Prostate gland (tissue), 2 donors: ENCODE data around the gene HMGB4. TPM values are rescaled to one million over a fixed set of nuclear protein-coding genes. Genes with fewer than 3 reads are reported as not detected.

Experiments used
- DNase-seq: peaks from one replicate; pipeline ENCODE4 v3.0.0-alpha.2; 2019; ENCODE audit warnings: low spot score
- H3K27ac ChIP-seq, 2 donors: fragments of 200-600 bp; sonication (generic); 2 replicates each; pipeline ENCODE4 v1.5.1; 2017 to 2019
- H3K27me3 ChIP-seq: fragments of 200-600 bp; sonication (generic); replicated peaks from 2 replicates; pipeline ENCODE4 v1.5.1; 2019; ENCODE audit not compliant: insufficient read depth
- H3K36me3 ChIP-seq, 2 donors: fragments of 200-600 bp; sonication (generic); 1 replicate in 1 of 2; 2 replicates in 1 of 2; pipeline versions ENCODE4 v1.5.1 to v1.8.1; 2017 to 2019
- H3K4me1 ChIP-seq: fragments of 200-600 bp; sonication (generic); replicated peaks from 2 replicates; pipeline ENCODE4 v1.5.1; 2019
- H3K4me3 ChIP-seq, 2 donors: fragments of 200-600 bp; sonication (generic); 2 replicates each; pipeline ENCODE4 v1.5.1; 2017 to 2019
- H3K9me3 ChIP-seq: fragments of 200-600 bp; sonication (generic); 2 replicates; pipeline ENCODE4 v1.5.1; 2017
- CTCF ChIP-seq, 4 experiments: fragments of 200-600 bp in 2 of 4; fragments of 450-650 bp in 2 of 4; sonication (generic) in 2 of 4; IDR thresholded peaks; 1 replicate in 3 of 4; 2 replicates in 1 of 4; pipeline ENCODE4 v1.5.1; 2016 to 2019; ENCODE audit warnings: antibody characterized with exemption in 4 of 4, mild to moderate bottlenecking in 2 of 4, moderate library complexity in 2 of 4
- POLR2A ChIP-seq: fragments of 450-650 bp; IDR thresholded peaks from one replicate; pipeline ENCODE4 v1.6.1; 2016; ENCODE audit warnings: antibody characterized with exemption, mild to moderate bottlenecking
- POLR2AphosphoS5 ChIP-seq: sonication (generic); formaldehyde crosslinking; IDR thresholded peaks from one replicate; pipeline ENCODE4 v1.6.1; 2017; ENCODE audit warnings: antibody characterized with exemption
- WGBS: methylation state at CpG from one replicate; pipeline ENCODE4 v1.1.5; 2018; 5-methylcytosine and 5-hydroxymethylcytosine counted together
- intact Hi-C: fragments of 100-400 bp; cut with DNase I; formaldehyde crosslinking; loops from one replicate; pipeline ENCODE4 v1.14.2; 2022
- total RNA-seq, 2 donors: library from RNA; depleted of rRNA; stranded (reverse); fragments of >200 nt; gene quantifications; one replicate each; pipeline ENCODE4 v1.1.0, GENCODE V29; 2016

HMGB4 gene
- 10 to 100 TPM in 1 of 2 donors, not detected in 1; 25.1 TPM for total RNA-seq

- 74% methylated on average over 3 of the region's 3 CpGs for WGBS
These were observed at the start of gene HMGB4 for GRCh38 chr1:33863779-33864178. Gene HMGB4, plus strand, starts transcription at chr1:33864079. Its CDS starts 113 bp downstream, at chr1:33864192.

GRCh38 chr1:33814166-33814565 lies 49.7 kb upstream of the HMGB4 start:
- 88% methylated on average over 2 of the region's 2 CpGs for WGBS
- intact Hi-C loops: no loop called here
- no peaks in the 10 kb centered on the region for H3K4me1 ChIP-seq
- no peak for DNase-seq
- no peaks in the 10 kb centered on the region for H3K27me3 ChIP-seq
- no peak overlapping the region for H3K4me3 ChIP-seq
- no peaks in the 10 kb centered on the region for H3K36me3 ChIP-seq
- H3K27ac ChIP-seq: no peak overlapping the region
- H3K9me3 ChIP-seq: no peaks in the 10 kb centered on the region
- TF ChIP-seq POLR2AphosphoS5: no peak
- TF ChIP-seq CTCF (IDR thresholded peaks at IDR 0.05): no peak
- no peak for TF ChIP-seq POLR2A

More at GRCh38 chr1:33863779-33864178, at the start of gene HMGB4:
- Histone ChIP-seq H3K9me3 (no peaks in the 10 kb centered on the region), H3K4me1 (no peaks in the 10 kb centered on the region), H3K27me3 (peaks cover 6% of the 10 kb centered on the region), H3K27ac (no peak within 1 kb of the TSS), H3K36me3 (no peaks in the 10 kb centered on the region), H3K4me3 (no peak within 1 kb of the TSS)
- TF ChIP-seq POLR2AphosphoS5 (no peak), CTCF (IDR thresholded peaks at IDR 0.05) (no peak), POLR2A (no peak)
- DNase-seq: no peak
- intact Hi-C loops: no loop called here

- intact Hi-C loops: no loop called here
- Histone ChIP-seq H3K4me1 (no peaks in the 10 kb centered on the region), H3K27ac (no peak overlapping the region), H3K27me3 (no peaks in the 10 kb centered on the region), H3K4me3 (no peak overlapping the region), H3K9me3 (no peaks in the 10 kb centered on the region), H3K36me3 (no peaks in the 10 kb centered on the region)
- 50% methylated on average over 4 of the region's 4 CpGs for WGBS
- no peak for TF ChIP-seq POLR2AphosphoS5
- TF ChIP-seq POLR2A: no peak
- no peak for TF ChIP-seq CTCF (IDR thresholded peaks at IDR 0.05)
- DNase-seq: no peak
These were observed 48.8 kb upstream of the HMGB4 start for GRCh38 chr1:33815061-33815460.

GRCh38 chr1:33818071-33818470 lies 45.8 kb upstream of the HMGB4 start:
- H3K27ac ChIP-seq: no peak overlapping the region
- no peak for TF ChIP-seq POLR2A
- no peak for TF ChIP-seq CTCF (IDR thresholded peaks at IDR 0.05)
- TF ChIP-seq POLR2AphosphoS5: no peak
- H3K36me3 ChIP-seq: no peaks in the 10 kb centered on the region
- H3K4me3 ChIP-seq: no peak overlapping the region
- H3K4me1 ChIP-seq: no peaks in the 10 kb centered on the region
- no peaks in the 10 kb centered on the region for H3K9me3 ChIP-seq
- intact Hi-C loops: no loop called here
- H3K27me3 ChIP-seq: no peaks in the 10 kb centered on the region
- no peak for DNase-seq
- WGBS: 78% methylated on average over 3 of the region's 3 CpGs

- no peaks in the 10 kb centered on the region for H3K4me1 ChIP-seq
- WGBS: 62% methylated on average over 9 of the region's 10 CpGs
- H3K4me3 ChIP-seq: no peak overlapping the region
- no peaks in the 10 kb centered on the region for H3K27me3 ChIP-seq
- TF ChIP-seq CTCF (IDR thresholded peaks at IDR 0.05): no peak
- TF ChIP-seq POLR2A: no peak
- TF ChIP-seq POLR2AphosphoS5: no peak
- no peak overlapping the region for H3K27ac ChIP-seq
- intact Hi-C loops: no loop called here
- no peak for DNase-seq
- H3K9me3 ChIP-seq: no peaks in the 10 kb centered on the region
- no peaks in the 10 kb centered on the region for H3K36me3 ChIP-seq
These were observed 44.5 kb upstream of the HMGB4 start for GRCh38 chr1:33819290-33819912.
